ENCODE results near the gene PPME1.

The PPME1 gene

GRCh38 chr11:74169738-74170458 lies 1.2 kb upstream of the PPME1 start:
- DNase-seq (ENCODE audit: insufficient read length) (no peak), FAIRE-seq (peak; percentile 87)
- TF ChIP-seq POLR2A (IDR thresholded peaks at IDR 0.05; ENCODE audit: low read depth, low read length) (no peak), TAF1 (IDR thresholded peaks at IDR 0.05; ENCODE audit: borderline replicate concordance, low read depth, low read length) (no peak), POLR2AphosphoS5 (IDR thresholded peaks at IDR 0.05; ENCODE audit: low read depth, low read length) (no peak)

GRCh38 chr11:74171630-74171968 lies 510 bp downstream of the PPME1 start:
- TF ChIP-seq POLR2AphosphoS5 (IDR thresholded peaks at IDR 0.05; ENCODE audit: low read depth, low read length): no peak
- no peak for TF ChIP-seq TAF1 (IDR thresholded peaks at IDR 0.05; ENCODE audit: borderline replicate concordance, low read depth, low read length)
- TF ChIP-seq POLR2A (IDR thresholded peaks at IDR 0.05; ENCODE audit: low read depth, low read length): no peak
- FAIRE-seq (peak; percentile 46), DNase-seq (ENCODE audit: insufficient read length) (no peak)

GRCh38 chr11:74171997-74172396 lies 908 bp downstream of the PPME1 start:
- no peak for TF ChIP-seq TAF1 (IDR thresholded peaks at IDR 0.05; ENCODE audit: borderline replicate concordance, low read depth, low read length)
- TF ChIP-seq POLR2A (IDR thresholded peaks at IDR 0.05; ENCODE audit: low read depth, low read length): no peak
- no peak for TF ChIP-seq POLR2AphosphoS5 (IDR thresholded peaks at IDR 0.05; ENCODE audit: low read depth, low read length)
- DNase-seq (ENCODE audit: insufficient read length): no peak
- FAIRE-seq: peak; percentile 81

GRCh38 chr11:74175920-74176319 lies 4.8 kb downstream of the PPME1 start:
- DNase-seq (ENCODE audit: insufficient read length) (no peak), FAIRE-seq (no peak)
- TF ChIP-seq POLR2A (IDR thresholded peaks at IDR 0.05; ENCODE audit: low read depth, low read length) (no peak), POLR2AphosphoS5 (IDR thresholded peaks at IDR 0.05; ENCODE audit: low read depth, low read length) (no peak), TAF1 (IDR thresholded peaks at IDR 0.05; ENCODE audit: borderline replicate concordance, low read depth, low read length) (no peak)

- no peak for DNase-seq (ENCODE audit: insufficient read length)
- no peak for TF ChIP-seq TAF1 (IDR thresholded peaks at IDR 0.05; ENCODE audit: borderline replicate concordance, low read depth, low read length)
- TF ChIP-seq POLR2A (IDR thresholded peaks at IDR 0.05; ENCODE audit: low read depth, low read length): no peak
- TF ChIP-seq POLR2AphosphoS5 (IDR thresholded peaks at IDR 0.05; ENCODE audit: low read depth, low read length): no peak
- FAIRE-seq: no peak
These were observed 8.4 kb downstream of the PPME1 start for GRCh38 chr11:74179234-74180052.

- TF ChIP-seq POLR2A (IDR thresholded peaks at IDR 0.05; ENCODE audit: low read depth, low read length): no peak
- no peak for DNase-seq (ENCODE audit: insufficient read length)
- FAIRE-seq: no peak
These were observed 11.5 kb downstream of the PPME1 start for GRCh38 chr11:74182635-74183034.

- TF ChIP-seq TAF1 (IDR thresholded peaks at IDR 0.05; ENCODE audit: borderline replicate concordance, low read depth, low read length) (no peak), POLR2AphosphoS5 (IDR thresholded peaks at IDR 0.05; ENCODE audit: low read depth, low read length) (no peak), POLR2A (IDR thresholded peaks at IDR 0.05; ENCODE audit: low read depth, low read length) (no peak)
- no peak for DNase-seq (ENCODE audit: insufficient read length)
- FAIRE-seq: no peak
These were observed 14.2 kb downstream of the PPME1 start for GRCh38 chr11:74185285-74185684.

- FAIRE-seq (peak; percentile 21), DNase-seq (ENCODE audit: insufficient read length) (no peak)
- TF ChIP-seq POLR2AphosphoS5 (IDR thresholded peaks at IDR 0.05; ENCODE audit: low read depth, low read length) (no peak), POLR2A (IDR thresholded peaks at IDR 0.05; ENCODE audit: low read depth, low read length) (no peak), TAF1 (IDR thresholded peaks at IDR 0.05; ENCODE audit: borderline replicate concordance, low read depth, low read length) (no peak)
These were observed 14.6 kb downstream of the PPME1 start for GRCh38 chr11:74185695-74186094.

- FAIRE-seq (no peak), DNase-seq (ENCODE audit: insufficient read length) (no peak)
These were observed 24.7 kb downstream of the PPME1 start for GRCh38 chr11:74195828-74196227.

GRCh38 chr11:74196781-74197486 lies 25.8 kb downstream of the PPME1 start:
- FAIRE-seq (no peak), DNase-seq (ENCODE audit: insufficient read length) (no peak)
- TF ChIP-seq POLR2A (IDR thresholded peaks at IDR 0.05; ENCODE audit: low read depth, low read length): no peak
- no peak for TF ChIP-seq TAF1 (IDR thresholded peaks at IDR 0.05; ENCODE audit: borderline replicate concordance, low read depth, low read length)
- no peak for TF ChIP-seq POLR2AphosphoS5 (IDR thresholded peaks at IDR 0.05; ENCODE audit: low read depth, low read length)

More at GRCh38 chr11:74195828-74196227, 24.7 kb downstream of the PPME1 start:
- TF ChIP-seq POLR2AphosphoS5 (IDR thresholded peaks at IDR 0.05; ENCODE audit: low read depth, low read length): no peak
- no peak for TF ChIP-seq POLR2A (IDR thresholded peaks at IDR 0.05; ENCODE audit: low read depth, low read length)
- no peak for TF ChIP-seq TAF1 (IDR thresholded peaks at IDR 0.05; ENCODE audit: borderline replicate concordance, low read depth, low read length)

- TF ChIP-seq POLR2AphosphoS5 (IDR thresholded peaks at IDR 0.05; ENCODE audit: low read depth, low read length) (no peak), POLR2A (IDR thresholded peaks at IDR 0.05; ENCODE audit: low read depth, low read length) (no peak)
- DNase-seq (ENCODE audit: insufficient read length): no peak
- FAIRE-seq: no peak
These were observed 32.9 kb downstream of the PPME1 start for GRCh38 chr11:74203966-74204365.
